Measurements from ENCODE around the gene LY6G5C.

The LY6G5C gene

GRCh38 chr6:31708224-31708623 is 27.4 kb upstream of the LY6G5C start:
- no peaks in the 10 kb centered on the region for H3K9me3 Mint-ChIP-seq
- H3K27me3 Mint-ChIP-seq: peaks cover 0 to 7% of the 10 kb centered on the region in 2 donors
- H3K36me3 Mint-ChIP-seq (ENCODE audit: insufficient read depth): no peaks in the 10 kb centered on the region
- DNase-seq (no peak), ATAC-seq (replicated peaks) (no peak)
- H3K4me1 Mint-ChIP-seq (ENCODE audit: low read depth in 2 of 2): peaks cover 14 to 17% of the 10 kb centered on the region in 2 donors
- H3K27ac Mint-ChIP-seq: no peak overlapping the region
- no peak overlapping the region for H3K4me3 Mint-ChIP-seq

DNA sequence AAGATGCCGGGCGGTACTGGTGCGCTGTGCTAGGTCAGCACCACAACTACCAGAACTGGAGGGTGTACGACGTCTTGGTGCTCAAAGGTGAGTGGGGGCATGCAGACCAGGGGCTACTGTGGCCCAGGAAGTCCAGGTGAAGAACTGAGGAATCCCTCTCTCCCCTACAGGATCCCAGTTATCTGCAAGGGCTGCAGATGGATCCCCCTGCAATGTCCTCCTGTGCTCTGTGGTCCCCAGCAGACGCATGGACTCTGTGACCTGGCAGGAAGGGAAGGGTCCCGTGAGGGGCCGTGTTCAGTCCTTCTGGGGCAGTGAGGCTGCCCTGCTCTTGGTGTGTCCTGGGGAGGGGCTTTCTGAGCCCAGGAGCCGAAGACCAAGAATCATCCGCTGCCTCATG is 26.8 kb upstream of the LY6G5C start:
- Mint-ChIP-seq H3K4me1 (ENCODE audit: low read depth in 2 of 2) (peaks cover 15 to 18% of the 10 kb centered on the region in 2 donors), H3K27ac (no peak overlapping the region), H3K36me3 (ENCODE audit: insufficient read depth) (no peaks in the 10 kb centered on the region)

GRCh38 chr6:31706599-31706998 is 25.7 kb upstream of the LY6G5C start, which contains the start of gene LY6G6F:
Gene LY6G6F (plus strand): TSS chr6:31706866. CDS start chr6:31706907, 41 bp downstream.
- Mint-ChIP-seq H3K4me3 (no peak within 1 kb of the TSS), H3K9me3 (no peaks in the 10 kb centered on the region), H3K4me1 (ENCODE audit: low read depth in 2 of 2) (peaks cover 20 to 24% of the 10 kb centered on the region in 2 donors), H3K27ac (no peak within 1 kb of the TSS), H3K36me3 (ENCODE audit: insufficient read depth) (peaks cover 7% of the 10 kb centered on the region), H3K27me3 (no peaks in the 10 kb centered on the region)
- DNase-seq (no peak), ATAC-seq (replicated peaks) (no peak)

More for the DNA sequence above, 26.8 kb upstream of the LY6G5C start:
- peaks cover 0 to 6% of the 10 kb centered on the region in 2 donors for H3K27me3 Mint-ChIP-seq
- DNase-seq (no peak), ATAC-seq (replicated peaks) (no peak)
- no peaks in the 10 kb centered on the region for H3K9me3 Mint-ChIP-seq
- H3K4me3 Mint-ChIP-seq: no peak overlapping the region

DNA sequence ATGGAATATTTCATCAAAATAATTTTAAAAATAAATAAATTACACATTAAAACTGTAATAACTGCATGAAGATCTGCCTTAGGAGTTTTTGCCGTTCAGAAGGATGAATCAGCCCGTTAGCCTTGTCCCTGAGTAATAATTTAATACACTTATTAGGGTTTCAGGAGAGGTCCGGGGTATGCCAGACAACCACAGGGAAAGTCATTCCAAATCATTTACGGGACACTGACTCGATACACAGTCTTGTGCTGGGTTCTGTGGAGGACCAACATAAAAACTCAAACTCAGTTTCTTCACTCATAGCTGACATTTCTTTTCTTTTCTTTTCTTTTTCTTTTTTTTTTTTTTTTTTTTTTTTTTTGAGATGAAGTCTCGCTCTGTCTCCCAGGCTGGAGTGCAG is 25.1 kb upstream of the LY6G5C start:
- Mint-ChIP-seq H3K27me3 (no peaks in the 10 kb centered on the region), H3K27ac (no peak overlapping the region), H3K4me1 (ENCODE audit: low read depth in 2 of 2) (peaks cover 23 to 25% of the 10 kb centered on the region in 2 donors), H3K4me3 (no peak overlapping the region), H3K9me3 (no peaks in the 10 kb centered on the region), H3K36me3 (ENCODE audit: insufficient read depth) (peaks cover 10% of the 10 kb centered on the region)
- DNase-seq: no peak
- no peak for ATAC-seq (replicated peaks)

DNA sequence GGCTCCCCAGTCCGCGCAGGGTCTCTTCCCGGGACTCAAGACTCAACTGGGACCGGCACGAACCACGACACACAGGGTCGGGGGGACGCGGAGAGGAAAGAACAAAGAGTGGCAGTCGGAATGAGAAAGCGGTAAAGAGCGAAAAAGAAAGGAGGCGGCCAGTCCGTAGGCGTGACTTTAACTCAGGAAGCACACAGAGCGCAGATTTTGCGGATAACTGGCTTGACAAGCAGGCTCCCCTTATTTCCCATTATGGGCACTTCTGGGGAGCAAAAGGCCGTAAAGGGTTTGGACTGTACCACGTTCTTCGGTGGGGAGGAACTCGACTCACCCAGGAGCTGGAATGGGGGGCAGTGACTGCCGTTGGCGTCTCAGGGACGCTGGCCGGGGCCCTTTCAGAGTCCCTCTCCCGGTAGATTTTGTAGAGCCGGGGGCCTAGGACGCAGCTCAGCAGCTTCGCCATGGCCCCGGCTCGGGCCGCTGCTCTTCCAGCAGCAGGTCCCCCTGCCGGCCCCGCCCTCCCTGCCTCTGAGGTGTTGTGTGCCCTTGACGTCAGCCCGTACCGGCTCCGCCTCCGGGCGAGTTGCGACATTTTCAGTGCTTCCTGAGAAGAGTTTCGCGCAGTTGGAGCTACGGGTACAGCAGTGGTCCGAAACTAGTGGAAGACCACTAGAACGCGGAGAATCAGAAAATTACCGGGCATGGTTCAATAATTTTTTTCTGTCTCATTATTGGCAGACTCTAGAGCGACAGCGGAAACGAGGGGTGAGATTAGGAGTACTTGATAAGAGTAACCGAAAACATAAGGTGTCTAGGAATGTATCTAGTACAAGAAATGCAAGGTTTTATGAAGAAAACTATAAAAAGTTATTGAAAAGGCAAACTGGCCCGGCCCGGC is 22.2 kb upstream of the LY6G5C start, which contains the start of gene ABHD16A:
Gene ABHD16A (minus strand): TSS at position 506 of the 898 bp plus-strand sequence. CDS start 43 bp downstream, at position 463.
- Mint-ChIP-seq H3K4me3 (peak within 1 kb of the TSS; percentile 95 to 99), H3K36me3 (ENCODE audit: insufficient read depth) (peaks cover 26% of the 10 kb centered on the region), H3K27ac (peak within 1 kb of the TSS; percentile 94 to 97), H3K9me3 (no peaks in the 10 kb centered on the region), H3K27me3 (no peaks in the 10 kb centered on the region), H3K4me1 (ENCODE audit: low read depth in 2 of 2) (peaks cover 18 to 23% of the 10 kb centered on the region in 2 donors)
- peak; percentile 93 for ATAC-seq (replicated peaks)
- peak; percentile 94 to 95 (median 95) for DNase-seq

DNA sequence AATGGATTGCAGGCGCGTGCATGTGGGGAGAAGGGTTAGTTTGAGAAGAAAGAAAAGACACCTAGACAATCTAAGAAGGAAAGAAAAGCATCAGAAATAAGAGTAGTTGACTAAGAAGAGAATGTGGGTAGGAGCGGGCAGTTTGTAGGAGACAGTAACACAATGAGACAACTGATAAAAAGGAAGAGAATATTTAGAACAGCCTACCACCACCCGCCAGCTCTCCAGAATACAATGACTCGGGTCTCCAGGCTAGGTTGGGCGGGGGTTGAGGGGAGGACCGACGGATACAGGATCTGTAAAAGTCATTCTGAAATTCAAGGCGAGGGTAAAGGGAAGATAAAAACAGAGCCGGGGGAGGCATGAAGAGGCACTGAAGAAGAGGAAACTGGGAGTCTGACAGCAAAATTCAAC is 21.5 kb upstream of the LY6G5C start:
- Mint-ChIP-seq H3K27me3 (no peaks in the 10 kb centered on the region), H3K27ac (peak overlapping the region; percentile 94 to 97), H3K4me3 (peak overlapping the region; percentile 95 to 99), H3K36me3 (ENCODE audit: insufficient read depth) (peaks cover 33% of the 10 kb centered on the region), H3K9me3 (no peaks in the 10 kb centered on the region), H3K4me1 (ENCODE audit: low read depth in 2 of 2) (peaks cover 23 to 28% of the 10 kb centered on the region in 2 donors)
- ATAC-seq (replicated peaks) (no peak), DNase-seq (no peak)

- ATAC-seq (replicated peaks) (no peak), DNase-seq (no peak)
- peak overlapping the region; percentile 94 to 97 for H3K27ac Mint-ChIP-seq
- no peaks in the 10 kb centered on the region for H3K9me3 Mint-ChIP-seq
- H3K27me3 Mint-ChIP-seq: no peaks in the 10 kb centered on the region
- peak overlapping the region; percentile 95 to 99 for H3K4me3 Mint-ChIP-seq
- peaks cover 23 to 30% of the 10 kb centered on the region in 2 donors for H3K4me1 Mint-ChIP-seq (ENCODE audit: low read depth in 2 of 2)
- peaks cover 33% of the 10 kb centered on the region for H3K36me3 Mint-ChIP-seq (ENCODE audit: insufficient read depth)
Measured at GRCh38 chr6:31701666-31702404, 21.0 kb upstream of the LY6G5C start.

GRCh38 chr6:31700740-31701401 is 20.0 kb upstream of the LY6G5C start:
- Mint-ChIP-seq H3K4me1 (ENCODE audit: low read depth in 2 of 2) (peaks cover 23 to 30% of the 10 kb centered on the region in 2 donors), H3K27me3 (no peaks in the 10 kb centered on the region), H3K9me3 (no peaks in the 10 kb centered on the region), H3K27ac (peak overlapping the region; percentile 47 to 67), H3K4me3 (peak overlapping the region; percentile 95 to 99), H3K36me3 (ENCODE audit: insufficient read depth) (peaks cover 43% of the 10 kb centered on the region)
- ATAC-seq (replicated peaks): no peak
- DNase-seq: no peak

DNA sequence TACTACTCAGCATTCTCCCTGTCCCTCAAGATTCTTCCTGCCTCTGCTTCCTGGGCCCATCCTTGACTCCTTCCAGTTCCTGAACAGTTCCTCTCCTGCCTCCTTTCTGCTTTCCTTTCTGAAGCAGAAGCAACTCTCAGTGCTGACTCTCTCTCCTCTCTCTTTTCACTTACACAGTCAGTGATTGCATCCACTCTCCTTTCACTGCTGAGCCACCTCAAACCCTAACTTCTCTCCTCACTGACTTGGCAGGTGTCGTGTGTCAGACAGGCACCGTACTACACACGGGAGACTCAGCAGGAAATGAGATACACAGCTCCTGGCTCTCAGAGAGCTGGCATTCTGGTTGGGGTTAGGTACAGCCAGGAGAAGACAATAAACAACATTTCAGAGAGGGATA is 16.7 kb upstream of the LY6G5C start:
- DNase-seq (no peak), ATAC-seq (replicated peaks) (no peak)
- H3K4me3 Mint-ChIP-seq: no peak overlapping the region
- H3K27me3 Mint-ChIP-seq: no peaks in the 10 kb centered on the region
- peak overlapping the region; percentile 18 to 59 for H3K27ac Mint-ChIP-seq
- peaks cover 20 to 25% of the 10 kb centered on the region in 2 donors for H3K4me1 Mint-ChIP-seq (ENCODE audit: low read depth in 2 of 2)
- H3K36me3 Mint-ChIP-seq (ENCODE audit: insufficient read depth): peaks cover 70% of the 10 kb centered on the region
- H3K9me3 Mint-ChIP-seq: no peaks in the 10 kb centered on the region

DNA sequence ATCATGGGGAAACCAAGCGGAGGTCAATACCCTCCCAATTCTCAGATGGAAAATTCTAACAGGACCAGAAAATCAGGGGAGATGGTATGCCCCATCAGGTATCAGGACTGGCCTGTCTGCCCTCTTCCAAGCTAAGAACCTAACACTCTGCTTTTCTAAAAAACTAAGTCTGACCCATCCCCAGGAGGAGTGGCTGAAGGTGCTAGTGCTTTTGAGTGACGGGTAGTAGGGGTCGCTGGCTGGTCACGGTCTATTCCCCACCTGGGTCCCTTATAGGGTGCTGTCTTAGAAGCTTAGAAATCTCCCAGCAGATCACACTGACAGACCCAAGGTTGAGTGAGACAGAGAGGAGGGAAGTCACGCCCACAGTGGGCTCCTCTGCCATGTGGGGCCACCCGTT is 12.7 kb upstream of the LY6G5C start:
- no peaks in the 10 kb centered on the region for H3K9me3 Mint-ChIP-seq
- peaks cover 7% of the 10 kb centered on the region in 2 donors for H3K4me1 Mint-ChIP-seq (ENCODE audit: low read depth in 2 of 2)
- H3K36me3 Mint-ChIP-seq (ENCODE audit: insufficient read depth): peaks cover 66% of the 10 kb centered on the region
- H3K27ac Mint-ChIP-seq: peak overlapping the region; percentile 80 to 88
- H3K4me3 Mint-ChIP-seq: no peak overlapping the region
- no peaks in the 10 kb centered on the region for H3K27me3 Mint-ChIP-seq
- DNase-seq (no peak), ATAC-seq (replicated peaks) (no peak)

GRCh38 chr6:31692886-31693285 is 12.0 kb upstream of the LY6G5C start:
- Mint-ChIP-seq H3K36me3 (ENCODE audit: insufficient read depth) (peaks cover 62% of the 10 kb centered on the region), H3K9me3 (no peaks in the 10 kb centered on the region), H3K4me1 (ENCODE audit: low read depth in 2 of 2) (peaks cover 7% of the 10 kb centered on the region in 2 donors), H3K27me3 (no peaks in the 10 kb centered on the region), H3K4me3 (no peak overlapping the region), H3K27ac (peak overlapping the region; percentile 80 to 88)
- ATAC-seq (replicated peaks): no peak
- DNase-seq: no peak

GRCh38 chr6:31692353-31692752 is 11.5 kb upstream of the LY6G5C start:
- ATAC-seq (replicated peaks): no peak
- H3K27ac Mint-ChIP-seq: no peak overlapping the region
- H3K9me3 Mint-ChIP-seq: no peaks in the 10 kb centered on the region
- peaks cover 62% of the 10 kb centered on the region for H3K36me3 Mint-ChIP-seq (ENCODE audit: insufficient read depth)
- H3K27me3 Mint-ChIP-seq: no peaks in the 10 kb centered on the region
- H3K4me1 Mint-ChIP-seq (ENCODE audit: low read depth in 2 of 2): peaks cover 2% of the 10 kb centered on the region in 2 donors
- no peak for DNase-seq
- H3K4me3 Mint-ChIP-seq: no peak overlapping the region

- Mint-ChIP-seq H3K27me3 (no peaks in the 10 kb centered on the region), H3K36me3 (ENCODE audit: insufficient read depth) (peaks cover 68% of the 10 kb centered on the region), H3K9me3 (no peaks in the 10 kb centered on the region), H3K4me1 (ENCODE audit: low read depth in 2 of 2) (peaks cover 0 to 2% of the 10 kb centered on the region in 2 donors), H3K27ac (no peak overlapping the region), H3K4me3 (no peak overlapping the region)
- ATAC-seq (replicated peaks): no peak
- DNase-seq: no peak
Measured at GRCh38 chr6:31691564-31692108, 10.8 kb upstream of the LY6G5C start.

All from effector memory CD8-positive, alpha-beta T cell (primary cell).